A549 (cell line): ENCODE results near the gene GPATCH2. TPM values are rescaled to one million over a fixed set of nuclear protein-coding genes. Genes with fewer than 3 reads are reported as not detected.

ENCODE experiments used
- ATAC-seq, 2 experiments: fragments of 200-7000 bp in 1 of 2; fragments of >200 bp in 1 of 2; cut with Nextera tagmentation in 1 of 2; cut with Tn5 transposase in 1 of 2; 3 replicates each; pipeline versions ENCODE4 v1.8.0 to v1.9.1; 2018 to 2020; ENCODE audit warnings: mild to moderate bottlenecking in 1 of 2, moderate library complexity in 1 of 2
- CTCF ChIA-PET: fragments of 300-600 bp; sonication (Branson Sonifier 250); formaldehyde crosslinking; extraction: SDS; loops from one replicate; lab custom pipeline; 2021; ENCODE audit warnings: antibody characterized with exemption, inconsistent platforms; lab: Yijun Ruan, JAX
- POLR2A ChIA-PET: fragments of 350-600 bp; formaldehyde crosslinking; extraction: SDS; loops from one replicate; lab custom pipeline; 2021; ENCODE audit warnings: antibody characterized with exemption, inconsistent platforms; lab: Yijun Ruan, JAX
- DNase-seq, 2 experiments: peaks; one replicate each; pipeline versions ENCODE4 v3.0.0 to v3.0.0-alpha.2; 2011 to 2016; ENCODE audit warnings: low read depth in 1 of 2, low spot score in 1 of 2
- FAIRE-seq: peaks from 2 replicates; lab custom pipeline; 2011; peaks lifted over from hg19 to GRCh38; lab: Jason Lieb, UNC
- H3K27ac ChIP-seq, 2 experiments: fragments of >200 bp; sonication (Bioruptor Twin); formaldehyde crosslinking; 3 replicates each; pipeline ENCODE4 v1.5.1; 2016 to 2017
- H3K4me1 ChIP-seq: fragments of >200 bp; sonication (Bioruptor Twin); formaldehyde crosslinking; 3 replicates; pipeline ENCODE4 v1.6.1; 2016
- H3K4me2 ChIP-seq: fragments of >200 bp; sonication (Bioruptor Twin); formaldehyde crosslinking; 3 replicates; pipeline ENCODE4 v1.6.1; 2016
- H3K4me3 ChIP-seq: fragments of >200 bp; sonication (Bioruptor Twin); formaldehyde crosslinking; 3 replicates; pipeline ENCODE4 v1.5.1; 2016
- H3K9me3 ChIP-seq: fragments of >200 bp; sonication (Bioruptor Twin); formaldehyde crosslinking; 3 replicates; pipeline ENCODE4 v1.6.1; 2016
- CBX2 ChIP-seq: fragments of 200-600 bp; sonication (generic); IDR thresholded peaks from 2 replicates; pipeline ENCODE4 v1.6.1; 2016; ENCODE audit warnings: low read depth, mild to moderate bottlenecking, borderline replicate concordance
- CHD2 ChIP-seq: fragments of 150-350 bp; IDR thresholded peaks from 2 replicates; pipeline ENCODE4 v1.6.1; 2014; ENCODE audit warnings: low read length; ENCODE audit not compliant: partially characterized antibody
- E2F6 ChIP-seq: IDR thresholded peaks from 2 replicates; pipeline ENCODE4 v1.6.1; 2012; ENCODE audit warnings: low read depth, borderline replicate concordance
- EP300 ChIP-seq, 2 experiments: fragments of >200 bp; sonication (Bioruptor Twin); formaldehyde crosslinking; IDR thresholded peaks; 2 replicates in 1 of 2; 3 replicates in 1 of 2; pipeline ENCODE4 v1.6.1; 2016 to 2017
- ESRRA ChIP-seq: fragments of 150-350 bp; IDR thresholded peaks from 2 replicates; pipeline ENCODE4 v1.6.1; 2014; ENCODE audit warnings: mild to moderate bottlenecking, low read length, borderline replicate concordance
- FOSL2 ChIP-seq, 2 experiments: fragments of 450-650 bp in 1 of 2; fragments of >200 bp in 1 of 2; sonication (Bioruptor Twin) in 1 of 2; formaldehyde crosslinking; IDR thresholded peaks; 2 replicates each; pipeline versions ENCODE4 v1.5.0 to v1.6.1; 2016 to 2020; ENCODE audit warnings: mild to moderate bottlenecking in 1 of 2, moderate library complexity in 1 of 2
- FOXS1 ChIP-seq: fragments of 250-450 bp; sonication (Bioruptor Pico); IDR thresholded peaks from 2 replicates; pipeline ENCODE4 v1.5.0; 2020; ENCODE audit warnings: mild to moderate bottlenecking, moderate library complexity
- GATA3 ChIP-seq: IDR thresholded peaks from 2 replicates; pipeline ENCODE4 v1.6.1; 2012; ENCODE audit warnings: borderline replicate concordance
- HEYL ChIP-seq: fragments of 250-450 bp; sonication (Bioruptor Pico); IDR thresholded peaks from 2 replicates; pipeline ENCODE4 v1.8.0; 2021; ENCODE audit warnings: mild to moderate bottlenecking, moderate library complexity
- HOXB13 ChIP-seq: fragments of 250-450 bp; sonication (Bioruptor Pico); IDR thresholded peaks from 2 replicates; pipeline ENCODE4 v1.5.0; 2020; ENCODE audit warnings: low read depth, mild to moderate bottlenecking, moderate library complexity
- HOXB5 ChIP-seq: fragments of 250-450 bp; sonication (Bioruptor Pico); IDR thresholded peaks from 2 replicates; pipeline ENCODE4 v1.5.0; 2020; ENCODE audit warnings: mild to moderate bottlenecking, moderate library complexity
- KDM1A ChIP-seq: fragments of 200-600 bp; sonication (generic); IDR thresholded peaks from 2 replicates; pipeline ENCODE4 v1.6.1; 2016; ENCODE audit warnings: low read depth, mild to moderate bottlenecking
- MAFK ChIP-seq: fragments of 450-650 bp; IDR thresholded peaks from 2 replicates; pipeline ENCODE4 v1.6.1; 2014; ENCODE audit not compliant: partially characterized antibody
- MAX ChIP-seq: IDR thresholded peaks from 2 replicates; pipeline ENCODE4 v1.6.1; 2012
- MAZ ChIP-seq: fragments of 150-350 bp; IDR thresholded peaks from 2 replicates; pipeline ENCODE4 v1.6.1; 2014; ENCODE audit warnings: antibody characterized with exemption, low read depth, low read length, borderline replicate concordance
- MYC ChIP-seq: IDR thresholded peaks from 2 replicates; pipeline ENCODE4 v1.6.1; 2012; ENCODE audit warnings: mild to moderate bottlenecking, inconsistent platforms, low read length, improper control_type of control experiment, borderline replicate concordance
- NPAS2 ChIP-seq: fragments of 250-450 bp; sonication (Bioruptor Pico); IDR thresholded peaks from 2 replicates; pipeline ENCODE4 v1.8.0; 2022; ENCODE audit warnings: mild to moderate bottlenecking, moderate library complexity, borderline replicate concordance
- PBX3 ChIP-seq: IDR thresholded peaks from 2 replicates; pipeline ENCODE4 v1.6.1; 2012
- PHF8 ChIP-seq: fragments of 200-600 bp; sonication (generic); IDR thresholded peaks from 2 replicates; pipeline ENCODE4 v1.6.1; 2016; ENCODE audit warnings: low read depth, mild to moderate bottlenecking, antibody characterized with exemption, moderate library complexity, borderline replicate concordance
- RAD21 ChIP-seq, 2 experiments: fragments of >200 bp in 1 of 2; sonication (Bioruptor Twin) in 1 of 2; formaldehyde crosslinking in 1 of 2; IDR thresholded peaks in 1 of 2; conservative IDR thresholded peaks in 1 of 2; 2 replicates in 1 of 2; 3 replicates in 1 of 2; pipeline ENCODE4 v1.6.1; 2012 to 2018; ENCODE audit warnings: inconsistent platforms in 1 of 2
- RARB ChIP-seq: fragments of 250-450 bp; sonication (Bioruptor Pico); IDR thresholded peaks from 2 replicates; pipeline ENCODE4 v1.8.0; 2021; ENCODE audit warnings: mild to moderate bottlenecking, moderate library complexity
- RCOR1 ChIP-seq: fragments of 150-350 bp; IDR thresholded peaks from 2 replicates; pipeline ENCODE4 v1.6.1; 2014; ENCODE audit warnings: antibody characterized with exemption, low read length, low read depth
- SREBF2 ChIP-seq: fragments of 450-650 bp; IDR thresholded peaks from 2 replicates; pipeline ENCODE4 v1.6.1; 2014; ENCODE audit warnings: mild to moderate bottlenecking, moderate library complexity
- ZSCAN20 ChIP-seq: fragments of 250-450 bp; sonication (Bioruptor Pico); IDR thresholded peaks from 2 replicates; pipeline ENCODE4 v1.8.0; 2022; ENCODE audit warnings: mild to moderate bottlenecking, moderate library complexity
- WGBS: methylation state at CpG from one replicate; pipeline ENCODE4 v1.1.6; 2017; ENCODE audit errors: missing lambda C conversion rate; 5-methylcytosine and 5-hydroxymethylcytosine counted together
- polyA plus RNA-seq, 4 experiments: library from polyadenylated mRNA; depleted of rRNA in 3 of 4; stranded (reverse); fragments of >200 nt; fragmentation: RNase III in 1 of 4; extraction: RNeasy Plus Mini Kit Qiagen cat#74134 plus additional on column Dnase treatment in 1 of 4; gene quantifications; 2 replicates in 3 of 4; 3 replicates in 1 of 4; pipeline ENCODE4 v1.2.3, GENCODE V29; 2011 to 2017

Gene GPATCH2
- polyA plus RNA-seq, 2 of the 4 experiments (the other 2 are of a cell fraction) = 10.8 to 18.6 TPM

GRCh38 chr1:217432339-217432738 is 198.6 kb downstream of the GPATCH2 start:
- DNase-seq (no peak), ATAC-seq (no peak), FAIRE-seq (no peak)
- TF ChIP-seq KDM1A = no peak
- TF ChIP-seq CBX2 = no peak
- TF ChIP-seq HOXB13 (CRISPR knock-in tag) = no peak
- no peak for TF ChIP-seq RCOR1
- TF ChIP-seq MYC = no peak
- no peak for TF ChIP-seq HOXB5
- TF ChIP-seq EP300 (IDR thresholded peaks at IDR 0.05) = no peak
- no peak for TF ChIP-seq CHD2
- TF ChIP-seq SREBF2 = no peak
- no peak for TF ChIP-seq NPAS2 (CRISPR knock-in tag)
- no peak for TF ChIP-seq ZSCAN20 (CRISPR knock-in tag)
- TF ChIP-seq E2F6 = no peak
- TF ChIP-seq HEYL = no peak
- H3K4me3 ChIP-seq = no peak overlapping the region
- no peak overlapping the region for H3K4me2 ChIP-seq
- H3K27ac ChIP-seq = no peak overlapping the region
- no peaks in the 10 kb centered on the region for H3K4me1 ChIP-seq
- no peaks in the 10 kb centered on the region for H3K9me3 ChIP-seq
- ChIA-PET CTCF (interaction anchor here (0.6 kb wide), 1 partner anchor 315 kb away, joined by 3 read pairs; no protein-coding TSS in a partner anchor), POLR2A (no interaction called here)

GRCh38 chr1:217431395-217431794 is 199.5 kb downstream of the GPATCH2 start:
- Histone ChIP-seq H3K9me3 (no peaks in the 10 kb centered on the region), H3K4me1 (no peaks in the 10 kb centered on the region)
- no peak for FAIRE-seq
- WGBS = 44% methylated on average over 2 of the region's 2 CpGs
- ATAC-seq = no peak
- ChIA-PET CTCF (no interaction called here), POLR2A (no interaction called here)
- TF ChIP-seq ESRRA = no peak
- TF ChIP-seq GATA3 = no peak
- no peak for TF ChIP-seq RARB
- peak; percentile 10 to 32; a peak in 2 of 5 replicates for TF ChIP-seq RAD21 (conservative IDR thresholded peaks at IDR 0.05 in 1 of 2, IDR thresholded peaks at IDR 0.05 in 1 of 2)
- TF ChIP-seq, all 56 proteins: peak for 1
- H3K4me2 ChIP-seq = no peak overlapping the region
- no peak overlapping the region for H3K4me3 ChIP-seq
- H3K27ac ChIP-seq = no peak overlapping the region
- no peak for DNase-seq

- ATAC-seq (no peak), DNase-seq (no peak), FAIRE-seq (no peak)
- H3K9me3 ChIP-seq = no peaks in the 10 kb centered on the region
- H3K27ac ChIP-seq = no peak overlapping the region
- 77% methylated on average over 5 of the region's 5 CpGs for WGBS
- POLR2A ChIA-PET = no interaction called here
- CTCF ChIA-PET = no interaction called here
- no peaks in the 10 kb centered on the region for H3K4me1 ChIP-seq
- TF ChIP-seq HEYL = no peak
- TF ChIP-seq FOSL2 (IDR thresholded peaks at IDR 0.05) = no peak
- TF ChIP-seq FOSL2 (CRISPR knock-in tag; IDR thresholded peaks at IDR 0.05) = no peak
- TF ChIP-seq CHD2 = no peak
- H3K4me3 ChIP-seq = no peak overlapping the region
- no peak overlapping the region for H3K4me2 ChIP-seq
Observed at GRCh38 chr1:217425422-217425821, 205.5 kb downstream of the GPATCH2 start.

- no peak for DNase-seq
- Histone ChIP-seq H3K9me3 (no peaks in the 10 kb centered on the region), H3K4me3 (no peak overlapping the region), H3K4me1 (no peaks in the 10 kb centered on the region), H3K27ac (no peak overlapping the region), H3K4me2 (no peak overlapping the region)
- no peak for FAIRE-seq
- POLR2A ChIA-PET = no interaction called here
- no peak for ATAC-seq
- WGBS = 27% methylated on average over 2 of the region's 2 CpGs
- CTCF ChIA-PET = interaction anchor here (0.6 kb wide), 1 partner anchor 1971 kb away, joined by 3 read pairs; no protein-coding TSS in a partner anchor
- TF ChIP-seq MAFK (no peak), PHF8 (no peak), PBX3 (no peak), MAX (no peak), FOXS1 (CRISPR knock-in tag) (no peak), MAZ (no peak)
Observed at GRCh38 chr1:217419194-217419551, 211.7 kb downstream of the GPATCH2 start.
